Adipocyte (in vitro differentiated cells): ENCODE data around the gene STAC3.

Source experiments
- DNase-seq: peaks from one replicate; pipeline ENCODE4 v3.0.0-alpha.2; 2015; ENCODE audit warnings: low read depth
- H3K27me3 ChIP-seq: replicated peaks from 2 replicates; pipeline ENCODE4 v1.7.0; 2013; ENCODE audit warnings: mild to moderate bottlenecking, low read length, moderate library complexity; ENCODE audit not compliant: control insufficient read depth, insufficient read depth
- H3K36me3 ChIP-seq: 2 replicates; pipeline ENCODE4 v1.7.0; 2013; ENCODE audit warnings: low read length, mild to moderate bottlenecking, moderate library complexity; ENCODE audit not compliant: control insufficient read depth, insufficient read depth, severe bottlenecking
- H3K4me1 ChIP-seq: 2 replicates; pipeline ENCODE4 v1.7.0; 2013; ENCODE audit warnings: mild to moderate bottlenecking, low read length, moderate library complexity; ENCODE audit not compliant: control insufficient read depth, insufficient read depth
- H3K4me3 ChIP-seq: 2 replicates; pipeline ENCODE4 v1.7.0; 2013; ENCODE audit warnings: mild to moderate bottlenecking, low read length, moderate library complexity
- H3K9ac ChIP-seq: 2 replicates; pipeline ENCODE4 v1.7.0; 2013; ENCODE audit warnings: mild to moderate bottlenecking, low read length, moderate library complexity
- H3K9me3 ChIP-seq: 2 replicates; pipeline ENCODE4 v1.7.0; 2013; ENCODE audit warnings: mild to moderate bottlenecking, low read length, moderate library complexity; ENCODE audit not compliant: control insufficient read depth

Gene STAC3

DNA sequence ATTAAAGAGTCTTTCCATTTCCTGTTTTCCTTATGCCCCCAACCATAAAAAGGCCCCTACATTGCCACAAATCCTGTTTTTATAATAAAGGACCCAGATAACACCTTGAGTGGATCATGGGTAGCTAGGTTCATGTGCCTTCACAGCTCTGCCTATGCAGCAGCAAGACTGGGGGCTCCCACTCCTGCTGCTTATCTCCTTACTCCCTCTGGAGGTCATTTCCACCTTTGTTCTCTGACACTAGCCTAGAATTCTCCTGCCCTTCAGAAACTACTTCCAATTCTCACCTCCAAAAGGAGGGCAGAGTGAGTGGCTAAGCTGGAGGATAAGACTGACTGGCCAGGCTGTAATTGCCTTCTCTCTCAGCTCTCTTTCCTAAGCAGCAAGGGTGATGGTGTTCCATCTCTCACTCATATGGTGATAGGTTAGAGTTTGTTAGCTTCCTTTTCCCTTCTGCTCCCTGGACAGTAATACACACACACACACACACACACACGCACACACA, 20.0 kb upstream of the STAC3 start:
- H3K4me3 ChIP-seq, result no peak overlapping the region
- DNase-seq, result no peak

DNA sequence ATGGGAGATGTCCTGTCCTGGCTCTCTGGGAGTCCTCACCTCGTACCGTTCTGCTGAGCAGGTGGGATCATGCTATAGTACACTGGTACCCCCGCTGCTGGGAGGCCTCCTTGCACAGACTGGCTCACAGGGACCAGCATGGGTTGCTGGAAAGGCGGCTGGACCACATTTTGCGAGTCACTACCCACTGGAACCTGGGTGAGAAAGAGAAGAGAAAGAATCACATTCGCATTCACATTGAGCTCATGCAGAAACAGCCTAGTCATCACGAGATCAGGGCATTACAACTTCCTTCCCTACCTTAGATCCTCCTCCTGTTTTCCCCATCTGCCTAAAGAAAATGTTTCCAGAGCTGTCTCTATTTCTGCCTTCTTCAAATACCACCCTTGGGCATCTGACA, 17.3 kb upstream of the STAC3 start:
- no peak for DNase-seq
- Histone ChIP-seq H3K4me1 (peaks cover 8% of the 10 kb centered on the region), H3K36me3 (peaks cover 49% of the 10 kb centered on the region), H3K4me3 (no peak overlapping the region), H3K9ac (no peak overlapping the region), H3K9me3 (no peaks in the 10 kb centered on the region), H3K27me3 (no peaks in the 10 kb centered on the region)

More for the DNA sequence above, 20.0 kb upstream of the STAC3 start:
- no peaks in the 10 kb centered on the region for H3K9me3 ChIP-seq
- no peaks in the 10 kb centered on the region for H3K27me3 ChIP-seq
- H3K36me3 ChIP-seq, result peaks cover 54% of the 10 kb centered on the region
- H3K9ac ChIP-seq, result no peak overlapping the region
- H3K4me1 ChIP-seq, result peaks cover 10% of the 10 kb centered on the region

DNA sequence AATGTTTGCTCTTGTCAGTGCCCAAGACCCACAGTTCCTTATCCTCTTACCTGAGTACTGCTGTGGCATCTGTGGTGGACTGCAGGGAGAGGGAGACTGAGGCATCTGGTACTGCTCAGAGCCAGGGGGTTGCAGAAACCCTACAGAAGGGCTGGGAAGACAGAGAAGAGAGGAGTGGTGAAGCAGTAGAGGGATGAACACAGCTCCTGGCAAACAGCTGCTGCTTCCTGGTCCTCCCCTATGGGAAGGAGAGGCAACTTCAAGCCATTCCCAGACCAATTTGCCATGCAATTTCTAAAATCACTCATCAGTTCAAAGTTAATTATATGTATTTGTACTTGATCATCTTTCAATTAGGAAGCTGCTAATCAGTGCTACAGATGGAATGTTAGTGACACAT, 15.7 kb upstream of the STAC3 start:
- no peaks in the 10 kb centered on the region for H3K4me1 ChIP-seq
- H3K27me3 ChIP-seq, result no peaks in the 10 kb centered on the region
- H3K36me3 ChIP-seq, result peaks cover 42% of the 10 kb centered on the region
- DNase-seq, result no peak
- H3K4me3 ChIP-seq, result no peak overlapping the region
- no peak overlapping the region for H3K9ac ChIP-seq
- H3K9me3 ChIP-seq, result no peaks in the 10 kb centered on the region

DNA sequence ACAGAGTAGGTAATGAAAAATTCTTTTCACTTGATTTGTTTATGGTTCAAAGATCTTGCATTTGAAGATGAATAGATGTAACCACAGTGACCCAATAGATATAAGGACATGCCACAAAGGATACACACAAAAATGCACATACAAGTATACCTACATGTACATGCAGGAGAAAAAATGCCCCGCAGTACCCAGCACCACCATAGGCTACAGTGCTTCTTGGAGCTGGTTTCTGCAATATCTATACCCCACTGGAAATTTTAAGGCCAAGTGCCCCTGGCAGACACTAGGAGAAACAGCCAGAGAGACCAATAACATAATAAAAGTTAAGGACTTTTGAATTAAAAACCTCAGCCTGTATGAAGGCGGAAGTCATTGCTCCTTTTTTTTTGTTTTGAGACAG, 12.1 kb upstream of the STAC3 start:
- no peaks in the 10 kb centered on the region for H3K9me3 ChIP-seq
- DNase-seq, result no peak
- no peaks in the 10 kb centered on the region for H3K4me1 ChIP-seq
- no peak overlapping the region for H3K9ac ChIP-seq
- H3K27me3 ChIP-seq, result no peaks in the 10 kb centered on the region
- H3K4me3 ChIP-seq, result no peak overlapping the region
- peaks cover 40% of the 10 kb centered on the region for H3K36me3 ChIP-seq

DNA sequence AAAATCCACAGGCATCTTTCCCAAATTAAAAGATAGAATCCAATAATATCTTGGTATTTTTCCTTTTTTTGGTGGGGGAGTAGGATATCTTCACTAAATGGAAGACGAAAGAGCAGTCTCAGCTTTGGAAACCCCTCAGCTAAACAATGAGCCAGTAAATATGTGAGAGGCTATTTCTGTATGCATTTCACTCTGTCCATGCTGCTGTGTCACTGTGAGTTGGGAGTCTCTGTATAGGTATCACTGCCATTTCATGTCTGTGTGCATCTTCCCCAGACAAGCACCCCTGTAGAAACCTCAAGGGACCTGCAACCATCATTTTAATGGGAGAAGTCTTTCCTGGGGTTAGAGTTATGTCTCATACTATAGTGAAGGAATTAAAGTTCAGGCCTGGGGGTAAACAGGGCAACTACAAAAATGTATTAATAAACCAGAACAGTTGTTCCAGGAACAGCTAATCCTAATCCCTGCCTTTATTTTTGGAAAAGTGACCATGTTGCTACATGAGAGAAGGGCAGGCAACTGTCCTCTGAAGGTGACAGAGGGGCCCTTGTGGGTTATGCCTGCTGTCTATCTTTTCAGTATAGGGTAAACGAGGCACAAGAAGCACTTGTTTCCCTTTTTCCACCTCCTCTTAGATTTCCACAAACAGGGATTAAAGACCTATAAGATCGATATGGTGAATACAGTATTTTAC, 11.3 kb upstream of the STAC3 start:
- DNase-seq, result no peak
- Histone ChIP-seq H3K36me3 (peaks cover 40% of the 10 kb centered on the region), H3K9ac (no peak overlapping the region), H3K4me3 (no peak overlapping the region), H3K9me3 (no peaks in the 10 kb centered on the region), H3K4me1 (no peaks in the 10 kb centered on the region), H3K27me3 (no peaks in the 10 kb centered on the region)

DNA sequence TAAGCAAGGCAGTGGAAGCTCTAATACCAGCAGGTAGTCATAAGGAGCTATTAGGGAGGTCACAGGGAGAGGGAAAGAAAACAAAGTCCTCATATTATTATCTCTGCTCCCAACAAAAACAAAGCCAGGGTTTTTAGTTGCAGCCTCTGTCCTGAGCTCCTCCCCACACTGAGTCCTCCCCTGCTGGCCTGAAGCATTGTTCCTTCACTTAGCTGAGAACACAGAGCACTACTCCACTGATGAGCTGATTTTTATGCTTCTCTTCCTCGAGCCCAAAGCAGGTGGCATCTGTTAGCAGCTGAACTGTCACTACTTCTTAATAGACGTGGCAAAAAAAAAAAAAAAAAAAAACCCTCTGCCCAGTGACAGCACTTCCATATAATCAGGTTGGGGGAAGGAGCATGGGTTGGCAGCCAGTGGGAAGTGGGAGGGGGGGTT, 10.5 kb upstream of the STAC3 start:
- H3K4me1 ChIP-seq, result no peaks in the 10 kb centered on the region
- no peaks in the 10 kb centered on the region for H3K9me3 ChIP-seq
- no peak overlapping the region for H3K4me3 ChIP-seq
- no peaks in the 10 kb centered on the region for H3K27me3 ChIP-seq
- DNase-seq, result no peak
- peaks cover 42% of the 10 kb centered on the region for H3K36me3 ChIP-seq
- H3K9ac ChIP-seq, result no peak overlapping the region

DNA sequence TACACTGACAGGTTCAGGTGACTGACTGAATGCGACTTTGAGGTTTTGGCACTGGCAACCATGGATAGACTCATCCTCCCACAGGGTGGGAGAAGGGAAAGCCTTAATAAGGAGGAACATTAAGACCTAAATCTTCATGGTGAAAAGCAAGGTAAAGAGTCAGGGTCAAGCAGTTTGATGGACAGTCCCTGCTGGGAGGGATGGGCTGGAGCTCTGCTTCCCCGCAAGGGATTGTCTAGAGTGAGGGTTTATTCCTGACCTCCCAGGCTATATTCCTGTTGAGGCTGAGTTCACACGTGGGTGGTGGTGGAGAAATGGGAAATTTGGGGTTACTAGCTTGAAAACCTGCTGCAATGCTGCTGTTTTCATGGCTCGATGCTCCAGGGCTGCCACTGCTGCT, 9.4 kb upstream of the STAC3 start:
- no peak for DNase-seq
- Histone ChIP-seq H3K36me3 (peaks cover 51% of the 10 kb centered on the region), H3K9ac (no peak overlapping the region), H3K4me1 (no peaks in the 10 kb centered on the region), H3K27me3 (no peaks in the 10 kb centered on the region), H3K9me3 (no peaks in the 10 kb centered on the region), H3K4me3 (no peak overlapping the region)

DNA sequence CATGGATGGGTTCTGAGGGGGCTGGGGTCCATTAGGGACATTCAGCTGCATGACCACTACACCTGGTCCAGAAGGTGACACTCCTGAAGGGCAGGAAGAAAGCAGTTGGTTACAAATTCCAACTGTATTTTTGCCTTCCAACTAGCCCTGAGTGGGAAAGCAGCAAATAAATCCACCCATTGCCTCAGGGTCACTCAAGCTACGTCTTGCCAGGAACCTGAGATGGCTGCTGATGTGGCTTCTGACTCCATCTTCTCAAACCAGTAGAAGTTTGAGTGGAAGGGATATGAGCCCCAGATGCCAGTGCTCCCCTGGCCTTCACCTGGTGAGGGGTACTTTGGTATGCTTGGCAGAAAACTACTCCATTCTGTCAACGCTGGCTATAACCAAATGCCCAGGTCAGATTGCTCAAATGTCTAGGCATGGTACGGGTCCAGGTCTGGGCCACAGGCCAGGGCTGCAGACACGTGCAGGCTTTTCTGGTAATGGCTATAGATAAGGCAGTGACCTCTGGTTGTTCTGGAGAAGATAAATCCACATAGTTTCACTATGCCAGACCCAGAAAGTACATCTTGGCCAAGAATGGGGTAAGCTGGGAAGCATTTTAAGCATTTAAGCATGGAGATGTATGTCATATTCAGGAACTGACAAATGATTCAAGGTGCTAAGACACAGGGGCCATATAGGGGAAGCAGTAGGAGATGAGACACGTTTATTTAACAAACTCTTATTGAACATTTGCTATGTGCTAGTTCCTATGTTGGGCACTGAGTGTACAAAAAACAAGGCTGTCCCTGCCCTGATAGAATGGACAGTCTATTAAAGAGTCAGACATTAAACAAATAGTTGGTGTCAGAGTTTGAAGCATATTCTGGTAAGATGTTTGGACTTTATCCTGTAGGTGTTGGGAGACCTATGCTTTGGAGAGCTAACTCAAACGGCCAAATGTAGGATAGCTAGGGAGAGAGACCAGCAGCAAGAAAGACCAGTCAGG, 8.3 kb upstream of the STAC3 start:
- Histone ChIP-seq H3K9ac (no peak overlapping the region), H3K4me1 (no peaks in the 10 kb centered on the region), H3K9me3 (no peaks in the 10 kb centered on the region), H3K4me3 (no peak overlapping the region), H3K36me3 (peaks cover 54% of the 10 kb centered on the region), H3K27me3 (no peaks in the 10 kb centered on the region)
- no peak for DNase-seq

DNA sequence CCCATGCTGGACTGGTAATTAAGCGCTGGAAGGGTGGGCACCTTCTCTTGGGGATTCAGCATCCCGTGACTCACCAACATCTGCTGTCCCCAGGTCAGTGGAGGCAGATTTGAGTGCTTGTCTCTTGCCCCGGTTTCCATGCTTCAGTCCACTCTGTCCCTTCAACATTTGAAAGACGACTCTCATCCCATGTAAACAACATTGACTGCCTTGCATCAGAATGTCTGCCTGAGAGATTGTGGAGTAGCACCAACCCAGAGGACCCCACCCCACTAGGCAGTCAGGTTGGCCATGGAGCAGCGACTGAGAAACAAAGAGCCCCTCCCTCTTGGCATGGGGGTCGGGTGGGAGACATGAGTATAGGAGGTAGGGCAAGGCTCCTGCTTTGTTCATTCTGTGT, 4.9 kb upstream of the STAC3 start:
- peaks cover 50% of the 10 kb centered on the region for H3K36me3 ChIP-seq
- no peak for DNase-seq
- no peak overlapping the region for H3K4me3 ChIP-seq
- no peak overlapping the region for H3K9ac ChIP-seq
- H3K4me1 ChIP-seq, result no peaks in the 10 kb centered on the region
- H3K27me3 ChIP-seq, result no peaks in the 10 kb centered on the region
- no peaks in the 10 kb centered on the region for H3K9me3 ChIP-seq

DNA sequence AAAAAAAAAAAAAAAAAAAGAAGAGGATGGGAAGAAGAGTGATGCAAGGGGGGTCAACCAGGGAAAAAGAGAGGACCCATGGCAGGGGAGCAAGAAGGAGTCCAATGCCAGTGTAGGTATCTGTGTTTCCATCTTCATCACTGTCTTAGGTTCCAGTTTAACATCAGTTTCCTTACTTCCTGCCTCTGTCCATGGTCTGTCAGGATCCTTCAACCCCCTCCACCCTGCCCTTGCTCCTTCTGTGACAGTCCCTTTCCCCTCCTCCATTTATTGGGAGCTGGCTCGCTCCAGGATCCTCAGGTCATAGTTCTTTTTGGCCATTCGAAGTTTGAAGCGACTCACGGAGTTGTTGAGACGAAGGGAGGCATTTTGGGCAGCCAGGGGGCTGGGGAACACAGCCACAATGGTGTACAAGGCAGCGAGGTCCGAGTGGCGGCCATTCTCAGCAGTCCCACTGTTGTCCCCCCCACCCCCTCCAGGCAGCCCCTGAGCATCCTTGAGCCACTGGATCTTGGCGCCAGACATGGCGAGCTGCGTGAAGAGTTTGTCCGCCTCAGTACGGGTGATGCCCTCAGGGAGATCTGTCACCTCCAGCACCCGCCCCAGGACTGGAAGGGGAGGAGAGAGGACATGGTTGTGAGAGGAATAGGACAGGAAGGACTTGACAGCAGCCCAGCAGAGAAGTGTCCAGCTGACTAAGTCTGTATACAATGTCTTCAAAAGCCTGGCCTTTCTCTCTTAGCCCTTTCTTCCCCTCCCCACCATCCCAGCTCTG, 3.7 kb upstream of the STAC3 start:
- no peaks in the 10 kb centered on the region for H3K27me3 ChIP-seq
- no peak for DNase-seq
- H3K36me3 ChIP-seq, result peaks cover 43% of the 10 kb centered on the region
- no peak overlapping the region for H3K4me3 ChIP-seq
- no peaks in the 10 kb centered on the region for H3K9me3 ChIP-seq
- no peaks in the 10 kb centered on the region for H3K4me1 ChIP-seq
- H3K9ac ChIP-seq, result no peak overlapping the region

DNA sequence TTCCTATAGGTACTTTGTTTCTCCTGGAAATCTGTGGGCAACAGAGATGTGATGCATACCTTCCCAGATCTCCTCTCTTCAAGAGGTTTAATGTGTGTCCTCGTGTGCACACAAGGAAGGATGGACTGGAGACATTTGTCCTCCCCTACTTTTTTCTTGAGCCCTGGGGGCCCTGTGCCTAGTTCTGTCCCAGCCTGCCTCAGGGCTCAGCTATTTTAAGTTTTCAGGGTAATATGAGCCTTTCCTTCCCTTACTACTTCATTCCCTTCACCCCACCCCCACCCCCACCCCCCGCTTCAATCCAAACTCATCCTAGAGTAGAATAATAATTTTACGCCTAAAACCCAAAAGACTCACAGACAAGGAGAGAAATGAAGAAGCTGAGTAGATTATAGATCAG, 446 bp downstream of the STAC3 start:
- H3K27me3 ChIP-seq, result no peaks in the 10 kb centered on the region
- H3K4me1 ChIP-seq, result peaks cover 9% of the 10 kb centered on the region
- no peak for DNase-seq
- H3K9me3 ChIP-seq, result no peaks in the 10 kb centered on the region
- peaks cover 4% of the 10 kb centered on the region for H3K36me3 ChIP-seq
- no peak overlapping the region for H3K9ac ChIP-seq
- no peak overlapping the region for H3K4me3 ChIP-seq
